GM12892 (cell line): ENCODE data around the gene VAMP2.

Source experiments
- POLR2A ChIP-seq: IDR thresholded peaks from 2 replicates; pipeline ENCODE4 v1.6.1; 2011; ENCODE audit warnings: low read depth, low read length, control low read depth
- POLR2AphosphoS5 ChIP-seq: IDR thresholded peaks from 2 replicates; pipeline ENCODE4 v1.6.1; 2011; ENCODE audit warnings: low read depth, low read length, control low read depth

DNA sequence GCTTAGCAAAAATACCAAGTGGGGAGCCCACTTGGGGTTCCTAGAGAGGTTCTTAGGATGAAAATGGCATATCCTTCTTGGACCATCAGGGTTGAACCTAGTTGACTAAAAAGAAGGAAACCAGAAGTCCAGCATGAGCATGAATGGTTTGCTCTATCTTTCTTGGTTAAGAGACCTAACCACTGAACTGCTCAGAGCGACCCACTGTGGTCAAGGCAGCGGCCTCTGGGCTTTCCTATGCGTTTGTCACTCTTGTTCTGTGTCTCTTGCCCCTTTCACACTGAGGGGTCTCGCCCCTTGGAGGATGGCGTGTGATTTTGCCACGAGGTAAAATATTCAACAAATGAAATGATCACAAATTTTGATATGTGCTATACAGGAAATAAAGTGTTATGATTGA is 27.8 kb upstream of the VAMP2 start:
- TF ChIP-seq POLR2AphosphoS5: no peak
- no peak for TF ChIP-seq POLR2A
